Right lobe of liver (tissue), 4 donors: ENCODE results near the gene OTOP2.

ENCODE experiments used
- CTCF ChIP-seq, 4 donors: fragments of 200-600 bp in 3 of 4; fragments of 450-650 bp in 1 of 4; IDR thresholded peaks; one replicate each; pipeline versions ENCODE4 v1.5.1 to v1.8.0; 2016 to 2022; ENCODE audit warnings: antibody characterized with exemption in 4 of 4, mild to moderate bottlenecking in 2 of 4
- POLR2A ChIP-seq: fragments of 450-650 bp; IDR thresholded peaks from one replicate; pipeline ENCODE4 v1.6.1; 2017; ENCODE audit warnings: antibody characterized with exemption, mild to moderate bottlenecking
- donor health status: DM: no; HTN: no; CAD: no.
- donor health status: DM: no; HTN: no; CAD: no.
- donor health status: DM: no; HTN: yes; CAD: no.

- TF ChIP-seq CTCF (IDR thresholded peaks at IDR 0.05) (no peak), POLR2A (no peak)
Measured at GRCh38 chr17:74972973-74973328, 48.9 kb downstream of the OTOP2 start.
